ENCODE measurements around the gene SPTBN4.
"Not testable (repeated sequence)": the region's sequence is repeated elsewhere in the genome, so short reads cannot be mapped to it uniquely, and the experiment has no call there.

Gene SPTBN4

GRCh38 chr19:40621283-40621682, 154.5 kb downstream of the SPTBN4 start:
- DNase-seq (ENCODE audit: low read depth) = no peak

GRCh38 chr19:40621966-40622772, 155.4 kb downstream of the SPTBN4 start:
- DNase-seq (ENCODE audit: low read depth) = no peak

- no peak for DNase-seq (ENCODE audit: low read depth)
Observed at GRCh38 chr19:40622773-40623075, 155.9 kb downstream of the SPTBN4 start.

- no peak for DNase-seq (ENCODE audit: low read depth)
Observed at GRCh38 chr19:40623403-40624251, 156.8 kb downstream of the SPTBN4 start.

- not testable (repeated sequence) for DNase-seq (ENCODE audit: low read depth)
Observed at GRCh38 chr19:40624369-40625153, 157.8 kb downstream of the SPTBN4 start.

GRCh38 chr19:40625406-40626120, 158.8 kb downstream of the SPTBN4 start:
- no peak for DNase-seq (ENCODE audit: low read depth)

All from activated T-cell treated with anti-CD3 and anti-CD28 coated beads for 1 hour (primary cell).